ENCODE data around the gene DEPDC1B. TPM values are rescaled to one million over a fixed set of nuclear protein-coding genes. Genes with fewer than 3 reads are reported as not detected.

Gene DEPDC1B
- total and polyA plus RNA-seq, 2 experiments from 2014 or later: 38.3 to 67.9 TPM

DNA sequence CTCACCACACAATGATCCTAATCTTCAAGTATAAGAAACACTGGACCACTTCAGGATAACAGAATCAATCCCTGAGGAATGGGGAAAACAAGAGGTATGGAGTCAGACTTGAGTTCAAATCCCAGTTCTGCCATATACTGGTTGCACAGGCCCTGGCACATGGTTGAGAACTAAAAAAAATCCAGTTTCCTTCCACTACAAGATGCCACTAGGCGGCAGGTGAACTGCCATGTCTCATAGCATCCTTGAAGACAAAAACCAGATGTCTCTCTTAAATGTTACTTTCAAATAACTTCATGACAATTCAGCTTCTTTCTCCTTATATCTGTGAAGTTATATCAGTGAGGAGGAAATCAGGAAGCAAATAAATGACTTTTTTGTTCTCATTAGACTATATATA, 11.0 kb downstream of the DEPDC1B start:
- H4K20me1 ChIP-seq (replicated peaks; ENCODE audit: insufficient read depth): peaks cover 10% of the 10 kb centered on the region; the same call in 1 of the 2 replicates
- H3K27me3 ChIP-seq (ENCODE audit: insufficient read depth): no peaks in the 10 kb centered on the region
- no peak for ATAC-seq
- Mint-ChIP-seq H3K4me3 (no peak overlapping the region), H3K4me1 (peaks cover 7% of the 10 kb centered on the region), H3K9me3 (no peaks in the 10 kb centered on the region; the same call in 2 of the 3 replicates), H3K27ac (no peak overlapping the region), H3K36me3 (ENCODE audit: low read depth) (peaks cover 35% of the 10 kb centered on the region), H3K27me3 (ENCODE audit: insufficient read depth, low read depth, poor library complexity) (no peaks in the 10 kb centered on the region)
- H3K79me2 ChIP-seq (replicated peaks; ENCODE audit: insufficient read depth): peaks cover 99% of the 10 kb centered on the region
- H3K4me2 ChIP-seq: no peak overlapping the region
- 0 out of 2 replicates have a peak, but pooled peaks cover 10% of the 10 kb centered on the region for H3K36me3 ChIP-seq (ENCODE audit: insufficient read depth)
- no peak overlapping the region for H3K27ac ChIP-seq (ENCODE audit: low read depth)
- DNase-seq (ENCODE audit: low spot score): no peak
- no peaks in the 10 kb centered on the region for H3F3A ChIP-seq (replicated peaks; ENCODE audit: low read depth)
- H3K4me3 ChIP-seq: no peak overlapping the region
- no peaks in the 10 kb centered on the region for H3K9me2 ChIP-seq (ENCODE audit: insufficient read depth)
- peaks cover 10% of the 10 kb centered on the region for H3K4me1 ChIP-seq (ENCODE audit: insufficient read depth)
- no peak overlapping the region for H2AFZ ChIP-seq
- TF ChIP-seq, protein P1, sequence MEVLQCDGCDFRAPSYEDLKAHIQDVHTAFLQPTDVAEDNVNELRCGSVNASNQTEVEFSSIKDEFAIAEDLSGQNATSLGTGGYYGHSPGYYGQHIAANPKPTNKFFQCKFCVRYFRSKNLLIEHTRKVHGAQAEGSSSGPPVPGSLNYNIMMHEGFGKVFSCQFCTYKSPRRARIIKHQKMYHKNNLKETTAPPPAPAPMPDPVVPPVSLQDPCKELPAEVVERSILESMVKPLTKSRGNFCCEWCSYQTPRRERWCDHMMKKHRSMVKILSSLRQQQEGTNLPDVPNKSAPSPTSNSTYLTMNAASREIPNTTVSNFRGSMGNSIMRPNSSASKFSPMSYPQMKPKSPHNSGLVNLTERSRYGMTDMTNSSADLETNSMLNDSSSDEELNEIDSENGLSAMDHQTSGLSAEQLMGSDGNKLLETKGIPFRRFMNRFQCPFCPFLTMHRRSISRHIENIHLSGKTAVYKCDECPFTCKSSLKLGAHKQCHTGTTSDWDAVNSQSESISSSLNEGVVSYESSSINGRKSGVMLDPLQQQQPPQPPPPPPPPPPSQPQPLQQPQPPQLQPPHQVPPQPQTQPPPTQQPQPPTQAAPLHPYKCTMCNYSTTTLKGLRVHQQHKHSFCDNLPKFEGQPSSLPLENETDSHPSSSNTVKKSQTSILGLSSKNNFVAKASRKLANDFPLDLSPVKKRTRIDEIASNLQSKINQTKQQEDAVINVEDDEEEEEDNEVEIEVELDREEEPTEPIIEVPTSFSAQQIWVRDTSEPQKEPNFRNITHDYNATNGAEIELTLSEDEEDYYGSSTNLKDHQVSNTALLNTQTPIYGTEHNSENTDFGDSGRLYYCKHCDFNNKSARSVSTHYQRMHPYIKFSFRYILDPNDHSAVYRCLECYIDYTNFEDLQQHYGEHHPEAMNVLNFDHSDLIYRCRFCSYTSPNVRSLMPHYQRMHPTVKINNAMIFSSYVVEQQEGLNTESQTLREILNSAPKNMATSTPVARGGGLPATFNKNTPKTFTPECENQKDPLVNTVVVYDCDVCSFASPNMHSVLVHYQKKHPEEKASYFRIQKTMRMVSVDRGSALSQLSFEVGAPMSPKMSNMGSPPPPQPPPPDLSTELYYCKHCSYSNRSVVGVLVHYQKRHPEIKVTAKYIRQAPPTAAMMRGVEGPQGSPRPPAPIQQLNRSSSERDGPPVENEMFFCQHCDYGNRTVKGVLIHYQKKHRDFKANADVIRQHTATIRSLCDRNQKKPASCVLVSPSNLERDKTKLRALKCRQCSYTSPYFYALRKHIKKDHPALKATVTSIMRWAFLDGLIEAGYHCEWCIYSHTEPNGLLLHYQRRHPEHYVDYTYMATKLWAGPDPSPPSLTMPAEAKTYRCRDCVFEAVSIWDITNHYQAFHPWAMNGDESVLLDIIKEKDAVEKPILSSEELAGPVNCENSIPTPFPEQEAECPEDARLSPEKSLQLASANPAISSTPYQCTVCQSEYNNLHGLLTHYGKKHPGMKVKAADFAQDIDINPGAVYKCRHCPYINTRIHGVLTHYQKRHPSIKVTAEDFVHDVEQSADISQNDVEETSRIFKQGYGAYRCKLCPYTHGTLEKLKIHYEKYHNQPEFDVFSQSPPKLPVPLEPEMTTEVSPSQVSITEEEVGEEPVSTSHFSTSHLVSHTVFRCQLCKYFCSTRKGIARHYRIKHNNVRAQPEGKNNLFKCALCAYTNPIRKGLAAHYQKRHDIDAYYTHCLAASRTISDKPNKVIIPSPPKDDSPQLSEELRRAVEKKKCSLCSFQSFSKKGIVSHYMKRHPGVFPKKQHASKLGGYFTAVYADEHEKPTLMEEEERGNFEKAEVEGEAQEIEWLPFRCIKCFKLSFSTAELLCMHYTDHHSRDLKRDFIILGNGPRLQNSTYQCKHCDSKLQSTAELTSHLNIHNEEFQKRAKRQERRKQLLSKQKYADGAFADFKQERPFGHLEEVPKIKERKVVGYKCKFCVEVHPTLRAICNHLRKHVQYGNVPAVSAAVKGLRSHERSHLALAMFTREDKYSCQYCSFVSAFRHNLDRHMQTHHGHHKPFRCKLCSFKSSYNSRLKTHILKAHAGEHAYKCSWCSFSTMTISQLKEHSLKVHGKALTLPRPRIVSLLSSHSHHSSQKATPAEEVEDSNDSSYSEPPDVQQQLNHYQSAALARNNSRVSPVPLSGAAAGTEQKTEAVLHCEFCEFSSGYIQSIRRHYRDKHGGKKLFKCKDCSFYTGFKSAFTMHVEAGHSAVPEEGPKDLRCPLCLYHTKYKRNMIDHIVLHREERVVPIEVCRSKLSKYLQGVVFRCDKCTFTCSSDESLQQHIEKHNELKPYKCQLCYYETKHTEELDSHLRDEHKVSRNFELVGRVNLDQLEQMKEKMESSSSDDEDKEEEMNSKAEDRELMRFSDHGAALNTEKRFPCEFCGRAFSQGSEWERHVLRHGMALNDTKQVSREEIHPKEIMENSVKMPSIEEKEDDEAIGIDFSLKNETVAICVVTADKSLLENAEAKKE (CRISPR knock-in tag; IDR thresholded peaks at IDR 0.05): no peak
- TF ChIP-seq, protein P2, sequence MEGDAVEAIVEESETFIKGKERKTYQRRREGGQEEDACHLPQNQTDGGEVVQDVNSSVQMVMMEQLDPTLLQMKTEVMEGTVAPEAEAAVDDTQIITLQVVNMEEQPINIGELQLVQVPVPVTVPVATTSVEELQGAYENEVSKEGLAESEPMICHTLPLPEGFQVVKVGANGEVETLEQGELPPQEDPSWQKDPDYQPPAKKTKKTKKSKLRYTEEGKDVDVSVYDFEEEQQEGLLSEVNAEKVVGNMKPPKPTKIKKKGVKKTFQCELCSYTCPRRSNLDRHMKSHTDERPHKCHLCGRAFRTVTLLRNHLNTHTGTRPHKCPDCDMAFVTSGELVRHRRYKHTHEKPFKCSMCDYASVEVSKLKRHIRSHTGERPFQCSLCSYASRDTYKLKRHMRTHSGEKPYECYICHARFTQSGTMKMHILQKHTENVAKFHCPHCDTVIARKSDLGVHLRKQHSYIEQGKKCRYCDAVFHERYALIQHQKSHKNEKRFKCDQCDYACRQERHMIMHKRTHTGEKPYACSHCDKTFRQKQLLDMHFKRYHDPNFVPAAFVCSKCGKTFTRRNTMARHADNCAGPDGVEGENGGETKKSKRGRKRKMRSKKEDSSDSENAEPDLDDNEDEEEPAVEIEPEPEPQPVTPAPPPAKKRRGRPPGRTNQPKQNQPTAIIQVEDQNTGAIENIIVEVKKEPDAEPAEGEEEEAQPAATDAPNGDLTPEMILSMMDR (conservative IDR thresholded peaks at IDR 0.05; ENCODE audit: low read depth in 2 of 2): peak in 1 of 2 experiments; percentile 21; a peak in 1 of 4 replicates

Measured in GM23338 (cell line).